Memory B cell (primary cell): ENCODE results near the gene ZNF429.
"Not testable (repeated sequence)": the region's sequence is repeated elsewhere in the genome, so short reads cannot be mapped to it uniquely, and the experiment has no call there.

Experiments
- ATAC-seq: fragments of 150-1000 bp; cut with Tn5 transposase; 2 replicates; pipeline ENCODE4 v1.10.0; 2021; ENCODE audit warnings: low read depth, mild to moderate bottlenecking, moderate library complexity
- DNase-seq, 2 donors: peaks; one replicate each; pipeline ENCODE4 v3.0.0; 2022; ENCODE audit warnings: low spot score in 2 of 2
- H3K27ac Mint-ChIP-seq: one replicate; pipeline ENCODE4 v1.8.0; 2022; ENCODE audit warnings: mild to moderate bottlenecking, moderate library complexity, mixed read lengths
- H3K27me3 Mint-ChIP-seq: one replicate; pipeline ENCODE4 v1.8.0; 2022; ENCODE audit warnings: mixed read lengths
- H3K36me3 Mint-ChIP-seq: one replicate; pipeline ENCODE4 v1.8.0; 2022; ENCODE audit warnings: mild to moderate bottlenecking, mixed read lengths
- H3K4me1 Mint-ChIP-seq: one replicate; pipeline ENCODE4 v1.8.0; 2022; ENCODE audit warnings: mixed read lengths
- H3K4me3 Mint-ChIP-seq: one replicate; pipeline ENCODE4 v1.8.0; 2022; ENCODE audit warnings: mild to moderate bottlenecking, moderate library complexity, mixed read lengths
- H3K9me3 Mint-ChIP-seq: one replicate; pipeline ENCODE4 v1.8.0; 2022; ENCODE audit warnings: mixed read lengths

The ZNF429 gene

DNA sequence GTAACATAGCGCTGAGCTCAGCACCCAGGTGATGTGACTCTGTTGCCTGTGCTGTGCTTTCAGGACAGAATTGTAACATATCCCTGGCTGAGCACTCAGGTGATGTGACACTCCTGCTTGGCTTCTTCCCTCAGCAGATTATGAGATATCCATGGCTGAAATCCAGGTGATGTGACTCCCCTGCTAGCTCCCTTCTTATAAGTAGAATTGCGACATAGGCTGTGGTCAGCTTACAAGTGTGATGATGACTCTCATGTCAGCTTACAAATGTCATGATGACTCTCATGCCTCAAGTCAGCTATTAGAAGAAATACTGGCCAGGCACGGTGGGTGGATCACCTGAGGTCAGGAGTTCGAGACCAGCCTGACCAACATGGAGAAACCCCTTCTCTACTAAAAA is 14.3 kb upstream of the ZNF429 start:
- no peak for DNase-seq
- Mint-ChIP-seq H3K27ac (no peak overlapping the region), H3K27me3 (no peaks in the 10 kb centered on the region), H3K4me3 (no peak overlapping the region), H3K4me1 (no peaks in the 10 kb centered on the region), H3K9me3 (peaks cover 4% of the 10 kb centered on the region), H3K36me3 (no peaks in the 10 kb centered on the region)
- no peak for ATAC-seq

DNA sequence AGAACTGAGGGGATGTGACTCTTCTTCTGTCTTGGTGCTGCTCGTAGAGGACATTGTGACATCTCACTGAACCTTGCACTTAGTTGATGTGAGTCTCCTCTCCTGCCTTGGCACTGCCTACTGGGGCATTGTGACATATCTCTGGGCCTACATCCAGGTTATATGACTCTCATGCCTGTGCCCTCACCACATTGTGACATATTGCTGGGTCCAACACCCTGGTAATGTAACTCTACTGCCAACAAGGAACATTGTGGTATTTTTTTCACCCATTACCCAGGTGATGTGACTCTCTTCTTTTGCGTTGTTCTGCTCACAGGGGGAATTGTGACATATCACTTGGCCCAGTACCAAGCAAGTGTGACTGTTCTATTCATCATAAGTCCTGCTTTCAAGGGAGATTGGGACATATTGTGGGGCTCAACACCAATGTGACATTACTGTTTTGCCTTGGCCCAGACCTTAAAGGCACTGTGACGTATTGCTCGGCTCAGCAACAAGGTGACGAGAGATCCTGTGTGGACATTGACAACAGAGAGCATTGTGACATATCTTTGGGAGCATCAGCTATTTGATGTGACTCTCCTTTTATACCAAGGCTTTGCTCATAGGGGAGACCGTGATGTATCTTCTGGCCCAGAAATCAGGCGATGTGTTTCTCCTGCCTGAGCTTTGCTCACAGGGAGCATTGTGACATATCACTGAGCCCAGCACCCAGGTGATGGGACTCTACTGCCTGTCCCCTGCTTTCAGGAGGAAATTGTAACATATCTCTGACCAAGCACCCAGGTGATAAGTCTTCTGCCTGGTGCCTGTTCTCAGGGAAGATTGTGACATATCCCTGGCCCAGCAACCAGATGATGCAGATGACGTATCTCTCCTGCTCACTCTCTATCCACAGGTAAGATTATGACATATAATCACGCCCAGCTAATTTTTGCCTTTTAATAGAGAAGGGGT is 12.2 kb upstream of the ZNF429 start:
- Mint-ChIP-seq H3K4me3 (no peak overlapping the region), H3K36me3 (peaks cover 4% of the 10 kb centered on the region), H3K4me1 (no peaks in the 10 kb centered on the region), H3K27me3 (peaks cover 2% of the 10 kb centered on the region), H3K9me3 (peaks cover 4% of the 10 kb centered on the region), H3K27ac (no peak overlapping the region)
- ATAC-seq (no peak), DNase-seq (no peak)

DNA sequence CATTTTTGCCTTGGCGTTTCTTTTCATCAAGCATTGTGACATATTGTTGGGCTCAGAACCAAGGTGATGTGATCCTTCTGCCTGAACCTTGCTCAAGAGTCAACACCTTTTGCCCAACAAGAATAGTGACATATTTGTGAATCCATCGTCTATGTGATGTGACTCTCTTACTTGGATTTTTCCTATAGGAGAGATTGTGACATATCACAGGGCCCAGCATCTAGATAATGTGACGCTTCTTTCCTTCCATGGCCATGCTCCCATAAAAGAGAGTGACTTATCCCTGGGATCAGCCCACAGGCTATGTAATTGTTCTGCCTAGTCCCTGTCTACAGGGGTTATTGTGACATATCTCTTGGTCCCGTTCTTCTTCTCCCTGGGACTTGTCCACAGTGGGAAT is 8.5 kb upstream of the ZNF429 start:
- Mint-ChIP-seq H3K9me3 (no peaks in the 10 kb centered on the region), H3K27me3 (peaks cover 2% of the 10 kb centered on the region), H3K27ac (no peak overlapping the region), H3K36me3 (peaks cover 4% of the 10 kb centered on the region), H3K4me3 (no peak overlapping the region), H3K4me1 (no peaks in the 10 kb centered on the region)
- DNase-seq (no peak), ATAC-seq (no peak)

DNA sequence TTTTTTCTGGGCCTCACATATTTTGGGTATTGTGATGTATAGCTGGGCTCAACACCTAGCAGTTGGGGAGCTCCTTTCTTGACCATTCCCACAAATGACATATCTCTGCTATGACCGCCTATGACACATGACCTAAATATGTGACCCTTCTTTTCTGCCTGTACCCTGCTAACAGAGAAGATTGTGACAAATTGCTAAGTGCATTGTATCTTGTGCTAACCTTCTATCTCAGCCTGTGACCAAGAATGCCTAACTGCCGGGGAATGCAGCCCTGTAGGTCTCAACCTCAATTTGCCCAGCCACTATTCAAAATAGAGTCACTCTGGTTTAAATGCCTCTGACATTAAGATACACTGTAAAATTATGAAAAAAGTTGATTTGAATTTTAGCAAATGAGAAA is 6.8 kb upstream of the ZNF429 start:
- no peak for ATAC-seq
- Mint-ChIP-seq H3K36me3 (peaks cover 4% of the 10 kb centered on the region), H3K4me3 (no peak overlapping the region), H3K27ac (no peak overlapping the region), H3K4me1 (no peaks in the 10 kb centered on the region), H3K9me3 (no peaks in the 10 kb centered on the region), H3K27me3 (peaks cover 2% of the 10 kb centered on the region)
- no peak for DNase-seq

DNA sequence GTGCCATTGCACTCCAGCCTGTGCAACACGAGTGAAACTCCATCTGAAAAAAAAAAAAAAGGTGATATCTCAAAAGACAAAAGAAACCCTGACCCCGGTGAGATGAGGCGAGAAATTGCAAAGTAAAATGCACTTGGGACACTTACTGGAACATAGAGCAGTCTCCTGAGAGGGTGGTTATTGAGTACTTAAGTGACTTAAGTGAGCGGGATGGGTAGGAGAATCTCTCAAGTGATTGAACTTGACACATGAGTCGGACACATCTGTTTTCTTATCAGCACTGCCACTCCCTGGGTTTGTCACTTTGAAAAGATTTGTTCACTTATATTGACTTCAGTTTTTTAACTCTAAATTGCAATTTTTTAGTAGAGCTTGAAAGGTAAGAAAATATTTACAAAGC is 2.8 kb downstream of the ZNF429 start:
- no peak for ATAC-seq
- H3K36me3 Mint-ChIP-seq = peaks cover 19% of the 10 kb centered on the region
- H3K27ac Mint-ChIP-seq = no peak overlapping the region
- H3K4me3 Mint-ChIP-seq = no peak overlapping the region
- peaks cover 4% of the 10 kb centered on the region for H3K9me3 Mint-ChIP-seq
- H3K27me3 Mint-ChIP-seq = no peaks in the 10 kb centered on the region
- peaks cover 9% of the 10 kb centered on the region for H3K4me1 Mint-ChIP-seq
- DNase-seq = no peak

DNA sequence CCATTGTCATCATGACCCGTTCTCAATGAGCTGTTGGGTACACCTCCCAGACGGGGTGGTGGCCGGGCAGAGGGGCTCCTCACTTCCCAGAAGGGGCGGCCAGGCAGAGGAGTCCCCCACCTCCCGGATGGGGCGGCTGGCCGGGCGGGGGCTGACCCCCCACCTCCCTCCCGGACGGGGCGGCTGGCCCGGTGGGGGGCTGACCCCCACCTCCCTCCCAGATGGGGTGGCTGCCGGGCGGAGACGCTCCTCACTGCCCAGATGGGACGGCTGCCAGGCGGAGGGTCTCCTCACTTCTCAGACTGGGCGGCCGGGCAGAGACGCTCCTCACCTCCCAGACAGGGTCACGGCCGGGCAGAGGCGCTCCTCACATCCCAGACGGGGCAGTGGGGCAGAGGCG is 5.7 kb downstream of the ZNF429 start:
- not testable (repeated sequence) for H3K27ac Mint-ChIP-seq, ATAC-seq, H3K4me3 Mint-ChIP-seq, DNase-seq, H3K9me3 Mint-ChIP-seq, H3K27me3 Mint-ChIP-seq, H3K4me1 Mint-ChIP-seq
- H3K36me3 Mint-ChIP-seq = peaks cover 28% of the 10 kb centered on the region

DNA sequence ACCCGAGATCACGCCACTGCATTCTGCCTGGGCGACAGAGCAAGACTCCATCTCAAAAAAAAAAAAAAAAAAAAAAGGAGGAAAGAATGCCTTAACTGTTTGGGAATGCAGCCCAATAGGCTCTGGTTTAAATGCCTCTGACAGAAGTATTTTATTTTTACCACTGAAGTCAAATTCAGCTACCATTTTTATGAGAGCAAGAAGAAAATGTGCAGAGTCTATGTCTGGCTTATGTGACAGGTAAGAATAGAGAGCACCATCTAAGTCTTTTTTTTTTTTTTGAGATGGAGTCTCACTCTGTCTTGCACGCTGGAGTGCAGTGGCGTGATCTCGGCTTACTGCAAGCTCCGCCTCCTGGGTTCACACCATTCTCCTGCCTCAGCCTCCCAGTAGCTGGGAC is 7.2 kb downstream of the ZNF429 start:
- H3K36me3 Mint-ChIP-seq = peaks cover 38% of the 10 kb centered on the region

DNA sequence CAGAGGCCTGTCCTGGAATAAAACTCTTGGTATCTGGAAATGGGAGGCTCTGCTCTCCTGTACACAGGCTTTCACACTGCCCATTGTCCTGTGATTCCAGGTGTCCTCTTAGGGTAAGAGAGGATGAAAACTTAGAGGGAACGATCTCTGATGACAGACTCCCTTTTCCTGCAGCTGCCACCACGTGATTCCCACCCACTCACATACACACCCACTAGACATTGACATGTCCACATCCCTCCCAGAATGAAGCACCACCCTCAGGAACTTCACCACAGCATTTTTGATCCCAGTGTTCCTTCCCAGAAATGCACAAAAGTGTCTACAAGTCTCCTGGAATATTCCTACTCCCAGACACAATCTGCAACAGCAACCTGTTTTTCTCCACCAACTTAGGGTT is 8.2 kb downstream of the ZNF429 start:
- H3K27ac Mint-ChIP-seq = no peak overlapping the region
- no peak overlapping the region for H3K4me3 Mint-ChIP-seq
- ATAC-seq (no peak), DNase-seq (no peak)
- no peaks in the 10 kb centered on the region for H3K27me3 Mint-ChIP-seq
- H3K36me3 Mint-ChIP-seq = peaks cover 42% of the 10 kb centered on the region
- peaks cover 15% of the 10 kb centered on the region for H3K9me3 Mint-ChIP-seq
- H3K4me1 Mint-ChIP-seq = peaks cover 6% of the 10 kb centered on the region

More for the DNA sequence above, 7.2 kb downstream of the ZNF429 start:
- H3K27ac Mint-ChIP-seq, H3K4me1 Mint-ChIP-seq, H3K4me3 Mint-ChIP-seq, H3K27me3 Mint-ChIP-seq, ATAC-seq, DNase-seq: not testable (repeated sequence)
- peaks cover 11% of the 10 kb centered on the region for H3K9me3 Mint-ChIP-seq

DNA sequence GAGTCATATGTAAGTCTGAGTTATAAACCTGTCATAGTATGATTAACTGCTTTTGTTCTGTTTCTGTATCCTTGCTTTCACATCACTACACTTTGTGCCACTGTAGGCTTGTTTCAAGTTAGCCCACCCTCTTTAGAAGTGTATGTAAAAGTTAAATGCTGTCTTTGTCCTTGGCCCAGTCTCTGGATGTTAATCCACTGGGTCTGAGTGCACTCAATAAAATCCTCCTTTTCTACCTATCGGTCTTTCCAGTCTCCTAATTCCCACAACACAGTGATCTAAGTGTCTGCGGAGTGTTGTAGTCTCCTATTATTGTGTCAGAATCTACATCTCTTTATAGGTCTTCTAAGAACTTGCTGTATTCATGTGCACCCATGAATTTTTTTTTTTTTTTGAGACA is 14.1 kb downstream of the ZNF429 start:
- DNase-seq (no peak), ATAC-seq (no peak)
- Mint-ChIP-seq H3K4me3 (no peak overlapping the region), H3K36me3 (peaks cover 57% of the 10 kb centered on the region), H3K9me3 (peaks cover 19% of the 10 kb centered on the region), H3K27ac (no peak overlapping the region), H3K27me3 (no peaks in the 10 kb centered on the region), H3K4me1 (peaks cover 2% of the 10 kb centered on the region)

DNA sequence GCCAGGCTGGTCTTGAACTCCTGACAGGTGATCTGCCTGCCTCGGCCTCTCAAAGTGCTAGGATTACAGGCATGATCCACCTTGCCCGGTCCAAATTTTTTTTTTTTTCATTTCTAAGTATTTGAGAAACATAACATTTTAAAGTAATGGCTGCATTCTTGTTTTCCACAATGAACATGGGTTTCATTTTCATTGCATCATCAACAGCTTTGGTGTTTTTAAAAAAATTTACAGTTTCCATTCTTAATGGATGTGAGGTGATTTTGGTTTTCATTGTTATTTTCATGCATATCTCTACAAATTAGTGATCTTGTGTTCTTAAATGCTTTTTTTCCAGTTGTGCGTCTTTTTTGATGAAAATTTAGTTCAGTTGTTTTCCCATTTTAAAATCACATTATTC is 27.5 kb downstream of the ZNF429 start:
- peaks cover 16% of the 10 kb centered on the region for H3K9me3 Mint-ChIP-seq

DNA sequence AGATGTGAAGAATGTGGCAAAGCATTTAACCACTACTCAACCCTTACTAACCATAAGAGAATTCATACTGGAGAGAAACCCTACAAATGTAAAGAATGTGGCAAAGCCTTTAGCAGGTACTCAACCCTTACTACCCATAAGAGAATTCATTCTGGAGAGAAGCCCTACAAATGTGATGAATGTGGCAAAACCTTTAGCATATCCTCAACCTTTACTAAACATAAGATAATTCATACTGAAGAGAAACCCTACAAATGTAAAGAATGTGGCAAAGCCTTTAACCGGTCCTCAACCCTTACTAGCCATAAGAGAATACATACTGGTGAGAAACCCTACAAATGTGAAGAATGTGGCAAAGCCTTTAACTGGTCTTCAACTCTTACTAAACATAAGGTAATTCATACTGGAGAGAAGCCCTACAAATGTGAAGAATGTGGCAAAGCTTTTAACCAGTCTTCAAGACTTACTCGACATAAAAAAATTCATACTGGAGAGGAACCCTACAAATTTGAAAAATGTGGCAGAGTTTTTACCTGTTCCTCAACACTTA is 31.4 kb downstream of the ZNF429 start:
- H3K27me3 Mint-ChIP-seq, H3K4me1 Mint-ChIP-seq, H3K4me3 Mint-ChIP-seq, DNase-seq, H3K27ac Mint-ChIP-seq, ATAC-seq: not testable (repeated sequence)
- peaks cover 16% of the 10 kb centered on the region for H3K9me3 Mint-ChIP-seq
- peaks cover 53% of the 10 kb centered on the region for H3K36me3 Mint-ChIP-seq

More for the DNA sequence above, 27.5 kb downstream of the ZNF429 start:
- Mint-ChIP-seq H3K27me3 (no peaks in the 10 kb centered on the region), H3K27ac (no peak overlapping the region), H3K4me1 (no peaks in the 10 kb centered on the region), H3K4me3 (no peak overlapping the region), H3K36me3 (peaks cover 59% of the 10 kb centered on the region)
- no peak for ATAC-seq
- DNase-seq = no peak

DNA sequence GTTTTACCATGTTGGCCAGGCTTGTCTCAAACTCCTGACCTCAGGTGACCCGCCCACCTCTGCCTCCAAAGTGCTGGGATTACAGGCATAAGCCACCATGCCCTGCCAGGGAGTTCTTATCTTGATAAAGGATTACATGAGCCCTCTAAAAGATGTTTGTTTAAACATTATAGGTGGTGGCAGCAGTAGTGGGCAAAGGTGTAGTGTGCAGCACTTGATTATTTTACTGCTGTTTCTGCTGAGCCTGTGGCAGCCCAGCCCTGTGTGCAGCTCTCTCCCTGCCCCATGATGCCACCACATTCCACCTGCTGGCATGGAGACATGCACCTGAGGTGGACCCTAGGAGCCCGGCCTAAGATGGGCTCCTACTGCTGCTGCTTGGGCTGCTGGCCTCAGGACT is 54.0 kb downstream of the ZNF429 start:
- H3K27ac Mint-ChIP-seq = no peak overlapping the region
- peaks cover 11% of the 10 kb centered on the region for H3K36me3 Mint-ChIP-seq
- peaks cover 4% of the 10 kb centered on the region for H3K9me3 Mint-ChIP-seq
- DNase-seq (no peak), ATAC-seq (no peak)
- H3K27me3 Mint-ChIP-seq = no peaks in the 10 kb centered on the region
- no peaks in the 10 kb centered on the region for H3K4me1 Mint-ChIP-seq
- no peak overlapping the region for H3K4me3 Mint-ChIP-seq

DNA sequence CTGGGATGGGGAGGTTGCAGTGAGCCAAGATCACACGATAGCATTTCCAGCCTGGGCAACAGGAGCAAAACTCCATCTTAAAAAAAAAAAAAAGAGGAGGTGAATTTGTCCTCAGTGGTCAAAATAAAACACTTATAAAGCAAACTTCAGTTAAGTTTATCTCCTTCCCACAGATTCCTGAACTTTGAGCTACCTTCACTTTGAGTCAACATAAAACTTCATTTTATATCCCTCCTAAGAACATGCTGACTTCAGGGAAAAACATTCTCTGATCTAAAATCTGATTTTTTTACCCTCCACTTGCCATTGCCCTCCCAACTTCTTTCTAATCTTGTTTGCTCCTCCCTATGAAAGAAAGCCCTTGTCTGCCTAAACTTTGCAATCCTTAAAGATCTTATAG is 59.0 kb downstream of the ZNF429 start:
- Mint-ChIP-seq H3K36me3 (peaks cover 5% of the 10 kb centered on the region), H3K27ac (no peak overlapping the region)

DNA sequence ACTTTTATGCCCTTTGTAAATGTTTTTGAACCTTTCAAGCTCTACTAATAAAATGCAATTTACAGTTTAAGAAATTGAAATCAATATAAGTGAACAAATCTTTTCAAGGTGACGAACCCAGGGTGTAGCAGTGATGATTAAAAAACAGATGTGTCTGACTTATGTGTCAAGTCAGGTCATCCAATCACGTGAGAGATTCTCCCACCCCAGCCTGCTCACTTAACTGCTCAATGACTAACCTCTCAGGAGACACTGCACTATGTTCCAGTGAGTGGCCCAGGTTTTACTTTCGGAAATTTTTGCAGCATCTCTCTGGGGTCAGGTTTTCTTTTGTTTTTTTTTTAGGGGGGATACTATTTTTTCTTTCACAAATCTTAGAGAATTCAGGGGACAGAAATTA is 60.7 kb downstream of the ZNF429 start:
- no peak for ATAC-seq
- Mint-ChIP-seq H3K4me1 (no peaks in the 10 kb centered on the region), H3K9me3 (peaks cover 8% of the 10 kb centered on the region), H3K27me3 (no peaks in the 10 kb centered on the region), H3K27ac (no peak overlapping the region), H3K4me3 (no peak overlapping the region), H3K36me3 (peaks cover 4% of the 10 kb centered on the region)
- DNase-seq = no peak

More for the DNA sequence above, 59.0 kb downstream of the ZNF429 start:
- no peaks in the 10 kb centered on the region for H3K4me1 Mint-ChIP-seq
- peaks cover 7% of the 10 kb centered on the region for H3K9me3 Mint-ChIP-seq
- no peak overlapping the region for H3K4me3 Mint-ChIP-seq
- H3K27me3 Mint-ChIP-seq = no peaks in the 10 kb centered on the region
- no peak for DNase-seq
- ATAC-seq = no peak
